GM21576 (cell line): ENCODE data around the gene SLC8A2.

Experiments used
- ATAC-seq: cut with Tn5 transposase; IDR thresholded peaks from one replicate; pipeline ENCODE4 v1.9.1; 2021; ENCODE audit warnings: mild to moderate bottlenecking, moderate library complexity; ENCODE audit not compliant: unreplicated experiment

The SLC8A2 gene

DNA sequence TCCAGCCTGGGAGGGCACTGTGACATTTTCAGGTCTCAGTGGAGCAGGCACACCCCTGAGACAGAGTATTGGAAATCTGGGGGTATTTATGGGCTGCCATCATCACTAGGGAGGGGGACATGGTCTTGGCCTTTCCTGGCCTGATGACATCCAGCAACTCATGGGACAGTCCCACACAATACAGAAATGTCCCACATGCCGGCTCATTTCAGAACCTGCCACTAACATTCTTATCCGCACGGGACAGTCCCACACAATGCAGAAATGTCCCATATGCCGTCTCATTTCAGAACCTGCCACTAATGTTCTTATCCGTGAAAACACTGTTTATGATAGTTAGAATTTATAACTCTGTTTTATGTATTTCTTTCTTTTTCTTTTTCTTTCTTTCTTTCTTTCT is 9.8 kb downstream of the SLC8A2 start:
- ATAC-seq, result no peak

DNA sequence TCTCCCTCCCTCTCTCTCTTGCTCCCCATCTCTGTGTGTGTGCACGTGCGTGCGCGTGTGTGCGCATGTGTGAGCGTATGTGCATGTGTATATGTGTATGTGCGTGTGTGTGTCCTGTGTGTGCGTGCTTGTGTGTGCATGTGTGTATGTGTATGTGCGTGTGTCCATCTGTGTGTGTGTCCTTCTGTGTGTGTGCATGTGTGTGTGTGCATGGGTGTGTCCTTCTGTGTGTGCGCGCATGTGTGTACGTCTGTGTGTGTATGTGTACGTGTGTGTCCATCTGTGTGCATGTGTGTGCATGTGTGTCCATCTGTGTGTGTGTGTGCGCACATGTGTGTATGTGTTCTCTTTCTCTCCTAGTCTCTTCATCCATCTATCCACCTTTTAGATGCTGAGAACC is 12.2 kb downstream of the SLC8A2 start:
- no peak for ATAC-seq

DNA sequence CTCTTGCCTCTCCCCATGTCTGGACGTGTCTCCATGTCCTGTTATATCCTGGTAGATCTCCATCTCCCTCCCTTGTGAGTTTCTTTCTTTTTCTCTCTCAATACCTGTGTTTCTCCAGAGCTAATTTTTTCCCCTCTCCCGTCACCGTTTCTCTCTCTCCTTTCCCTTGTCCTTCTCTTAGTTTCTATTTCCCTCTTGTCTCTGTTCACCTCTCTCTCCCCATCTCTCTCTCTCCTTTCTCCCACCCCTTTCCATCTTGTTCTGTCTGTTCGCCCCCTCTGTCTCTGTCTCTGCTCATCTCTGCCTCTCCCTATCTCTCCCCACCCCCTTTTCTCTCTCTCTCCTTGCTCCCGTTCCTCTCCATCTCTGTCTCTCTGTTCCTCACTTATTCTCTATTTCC is 13.0 kb downstream of the SLC8A2 start:
- ATAC-seq, result no peak

DNA sequence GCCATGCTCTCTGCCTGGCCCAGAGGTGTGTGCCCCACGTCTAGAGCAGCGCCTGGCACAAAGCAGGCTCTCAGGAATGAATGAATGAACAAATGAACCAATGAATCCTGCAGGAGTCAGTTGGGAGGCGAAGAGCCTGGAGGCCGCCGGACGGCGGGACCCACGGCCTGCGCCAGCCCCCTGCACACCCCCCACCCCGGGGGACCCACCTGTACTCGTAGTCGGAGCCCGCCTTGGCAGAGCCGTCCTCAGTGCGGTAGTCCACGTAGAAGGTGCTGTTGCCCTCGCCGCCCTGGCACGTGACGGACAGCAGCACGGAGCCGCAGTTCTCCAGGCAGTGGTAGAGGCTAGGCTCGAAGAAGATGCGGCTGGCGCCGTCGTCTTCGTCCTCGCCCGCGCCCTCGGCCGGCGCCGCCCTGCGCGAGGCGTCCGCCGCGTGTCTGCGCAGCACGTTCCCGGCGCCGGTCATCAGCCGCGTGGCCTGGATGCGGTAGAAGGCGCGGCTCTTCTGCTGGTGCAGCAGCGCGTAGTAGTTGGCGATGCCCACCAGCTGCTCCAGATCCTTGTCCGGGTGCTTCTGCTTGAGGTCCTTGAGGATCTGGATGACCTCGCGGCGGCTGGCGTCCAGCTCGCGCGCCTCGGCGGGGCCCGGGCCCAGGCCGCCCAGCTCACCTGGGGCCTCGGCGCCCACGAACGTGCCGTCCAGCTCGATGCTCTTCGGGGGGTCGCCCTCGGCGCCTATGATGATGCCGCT is 14.8 kb downstream of the SLC8A2 start:
- ATAC-seq, result no peak

DNA sequence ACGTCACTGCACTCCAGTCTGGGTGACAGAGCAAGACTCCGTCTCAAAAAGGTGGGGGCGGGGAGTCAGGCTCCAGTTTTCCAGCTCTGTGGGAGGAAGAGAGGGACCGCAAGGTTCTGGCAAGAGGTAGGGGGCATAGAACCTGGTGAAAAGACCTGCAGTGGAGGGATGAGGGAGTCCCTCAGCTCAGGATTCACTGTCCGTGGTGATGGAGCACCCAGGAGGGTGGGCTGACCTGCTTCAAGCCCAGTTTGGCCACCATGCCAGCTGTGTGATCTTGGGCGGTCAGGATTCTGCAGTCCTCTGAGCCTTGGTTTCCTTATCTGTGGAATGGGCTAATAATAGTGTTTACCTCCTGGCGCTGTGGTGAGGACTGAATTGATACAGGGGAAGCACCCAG is 21.2 kb downstream of the SLC8A2 start:
- ATAC-seq, result no peak

DNA sequence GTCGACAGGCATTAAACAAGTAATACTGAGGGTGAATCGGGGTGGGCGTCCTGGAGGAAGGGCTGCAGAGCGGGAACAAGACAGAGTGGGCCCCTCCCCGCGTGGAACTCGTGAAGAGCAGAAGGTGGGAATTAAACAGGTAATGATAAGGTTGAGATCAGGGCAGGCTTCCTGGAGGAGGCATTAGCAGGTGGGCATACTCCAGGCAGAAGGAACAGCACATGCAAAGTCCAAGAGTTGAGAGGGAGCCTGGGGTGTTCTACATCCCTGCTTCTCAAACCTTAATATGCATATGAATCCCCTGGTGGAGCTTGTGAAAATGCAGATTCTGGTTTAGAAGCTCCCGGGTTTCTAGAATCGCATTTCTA is 23.3 kb downstream of the SLC8A2 start:
- ATAC-seq, result no peak

DNA sequence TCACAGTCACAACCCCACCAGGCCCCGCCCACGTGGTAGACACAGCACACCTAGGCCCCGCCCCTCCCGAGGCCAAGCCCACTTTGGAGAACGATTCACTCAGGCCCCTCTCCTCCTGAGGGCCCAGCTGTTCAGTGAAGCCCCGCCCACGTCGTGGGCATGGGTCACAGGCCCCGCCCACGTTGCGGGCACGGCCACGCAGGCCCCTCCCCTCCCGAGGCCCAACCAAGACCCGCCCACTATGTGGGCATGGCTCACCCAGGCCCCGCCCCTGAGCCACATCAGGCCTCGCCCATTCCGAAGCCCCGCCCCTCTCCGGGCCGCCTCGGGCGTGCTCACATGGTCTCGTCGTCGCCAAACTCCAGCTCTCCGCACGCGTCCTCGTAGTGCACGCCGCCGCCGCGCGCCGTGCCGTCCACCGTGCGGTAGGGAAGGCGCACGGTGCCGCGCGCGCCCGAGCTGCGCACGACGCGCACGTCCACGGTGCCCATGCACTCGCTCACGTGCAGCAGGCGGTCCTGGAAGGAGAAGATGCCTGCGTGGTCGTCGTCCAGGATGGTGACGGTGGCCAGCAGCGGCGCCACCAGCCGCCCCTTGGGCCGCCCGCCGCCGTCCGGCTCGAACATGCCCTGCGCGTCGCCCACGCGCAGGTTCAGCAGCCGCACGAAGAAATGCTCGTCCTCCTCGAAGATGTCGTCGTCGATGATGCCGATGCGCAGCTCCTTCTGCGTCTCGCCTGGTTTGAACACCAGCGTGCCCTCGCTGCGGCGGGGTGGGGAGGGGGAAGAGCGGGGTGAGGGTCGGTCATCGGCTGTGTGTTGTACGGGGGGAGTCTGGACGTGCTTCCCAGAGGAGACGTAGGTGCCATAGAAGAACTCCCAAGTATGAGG is 24.0 kb downstream of the SLC8A2 start:
- ATAC-seq, result no peak

DNA sequence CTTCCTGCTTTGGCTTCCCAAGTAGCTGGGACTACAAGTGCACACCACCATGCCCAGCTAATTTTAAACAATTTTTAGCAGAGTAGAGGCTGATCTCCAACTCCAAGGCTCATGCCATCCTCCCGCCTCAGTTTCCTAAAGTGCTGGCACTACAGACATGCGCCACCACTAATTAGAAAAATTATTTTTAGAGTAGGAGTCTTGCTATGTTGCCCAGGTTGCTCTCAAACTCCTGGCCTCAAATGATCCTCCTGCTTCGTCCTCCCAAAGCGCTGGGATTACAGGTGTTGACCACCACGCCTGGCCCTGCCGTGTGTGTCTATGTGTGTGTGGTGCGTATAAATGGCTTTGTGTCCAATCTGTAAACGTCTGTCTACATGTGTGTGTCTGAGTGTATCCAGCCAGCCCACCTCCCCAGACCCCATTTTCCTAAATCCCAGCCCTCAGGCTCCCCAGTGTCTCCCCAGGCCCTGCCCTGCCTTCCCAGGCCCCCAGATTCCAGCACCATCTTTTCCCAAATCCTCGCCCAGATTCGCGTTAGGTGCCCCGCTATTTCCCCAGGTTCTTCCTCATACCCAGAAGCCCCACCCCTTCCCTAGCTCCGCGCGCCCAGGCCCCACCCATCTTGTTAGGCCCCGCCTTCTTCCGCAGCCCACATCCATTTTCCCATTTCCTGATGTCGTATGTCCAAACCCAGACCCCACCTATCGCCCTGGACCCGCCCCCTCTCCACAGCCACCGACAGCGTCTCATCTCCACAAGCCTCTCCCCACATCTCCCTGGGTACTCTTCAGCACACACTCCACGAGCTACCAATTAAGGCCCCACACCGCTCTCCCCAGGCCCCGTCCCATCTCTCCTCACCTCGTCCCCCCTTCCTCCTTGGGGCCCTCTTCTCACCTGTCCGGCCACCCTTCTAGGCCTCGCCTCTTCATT is 24.9 kb downstream of the SLC8A2 start:
- no peak for ATAC-seq

DNA sequence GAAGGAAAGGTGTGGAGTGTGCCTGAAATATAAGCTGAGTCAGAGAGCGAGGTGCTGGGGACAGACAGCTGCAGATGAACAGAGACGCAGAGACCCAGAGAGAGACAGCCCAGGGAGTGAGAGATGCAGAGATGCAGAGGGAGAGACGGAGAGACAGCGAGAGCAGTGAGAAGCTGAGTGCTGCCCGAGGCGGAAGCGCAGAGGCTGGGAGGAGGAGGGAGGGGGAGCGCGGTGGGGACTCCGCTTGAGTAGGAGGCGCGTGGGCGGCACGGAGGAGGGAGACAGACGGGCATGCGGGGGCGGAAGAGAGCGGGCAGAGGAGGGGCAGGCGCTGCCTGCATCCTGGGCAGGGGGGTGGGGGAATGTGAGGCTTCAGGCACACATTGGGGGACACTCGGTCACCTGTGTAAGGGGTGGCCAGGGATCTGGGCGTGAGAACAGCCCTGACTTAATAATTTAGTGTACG is 25.7 kb downstream of the SLC8A2 start:
- ATAC-seq, result no peak

DNA sequence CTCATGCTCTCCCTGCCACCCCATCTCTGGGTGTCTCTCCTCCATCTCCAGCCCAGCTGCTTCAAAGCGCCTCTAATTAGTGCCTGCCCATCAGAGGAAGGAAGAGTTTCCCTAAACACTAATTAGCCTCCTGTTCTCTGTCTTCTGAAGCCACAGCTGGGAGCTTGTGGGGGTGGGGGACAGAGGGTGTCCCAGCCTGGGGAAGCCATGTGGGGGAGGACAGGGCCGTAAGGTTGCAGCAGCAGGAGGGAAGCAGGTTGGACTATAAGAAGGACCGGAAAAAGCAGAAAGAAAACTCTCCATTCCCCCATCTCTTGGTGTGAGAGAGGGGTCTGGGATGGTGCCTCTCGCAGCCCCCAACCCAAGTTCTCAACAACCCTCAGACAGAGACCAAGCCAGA is 26.2 kb downstream of the SLC8A2 start:
- no peak for ATAC-seq

DNA sequence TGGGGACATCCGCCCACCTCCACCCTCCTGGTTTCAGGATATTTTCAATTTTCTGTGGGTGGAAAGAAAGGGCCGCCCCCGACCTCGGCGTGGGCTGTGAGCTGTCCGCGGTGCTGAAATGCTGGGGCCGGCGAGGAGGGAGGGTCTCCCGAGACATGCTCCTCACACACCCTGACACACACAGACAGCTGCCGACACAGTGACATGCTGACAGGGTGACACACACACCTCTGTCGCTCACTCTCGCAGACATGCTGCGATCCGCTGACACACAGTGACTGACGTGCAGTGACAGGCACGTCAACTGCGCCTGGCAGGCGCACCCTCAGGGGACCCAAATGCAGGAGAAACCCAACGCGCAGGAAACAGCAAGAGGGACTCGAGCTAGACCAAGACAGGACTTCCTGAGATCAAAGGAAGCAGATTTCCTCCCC is 27.3 kb downstream of the SLC8A2 start:
- no peak for ATAC-seq

DNA sequence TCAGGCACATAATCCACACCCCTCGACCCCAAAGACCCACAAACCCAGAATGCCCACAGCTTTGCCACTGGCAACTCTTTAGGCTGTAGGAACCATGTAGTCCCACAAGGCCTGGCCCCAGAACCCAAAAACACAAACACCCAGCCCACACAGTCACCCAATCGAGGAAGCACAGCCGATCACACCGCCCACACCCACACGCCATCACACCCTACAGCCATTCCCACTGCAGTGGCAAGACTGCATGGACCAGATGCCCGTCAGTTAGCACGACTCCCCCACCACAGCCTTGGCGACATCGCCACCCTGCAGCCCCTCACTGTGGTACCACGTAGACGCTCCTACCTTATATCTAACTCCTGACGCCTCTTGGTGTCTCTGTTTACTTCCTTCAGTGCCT is 28.4 kb downstream of the SLC8A2 start:
- ATAC-seq, result no peak

DNA sequence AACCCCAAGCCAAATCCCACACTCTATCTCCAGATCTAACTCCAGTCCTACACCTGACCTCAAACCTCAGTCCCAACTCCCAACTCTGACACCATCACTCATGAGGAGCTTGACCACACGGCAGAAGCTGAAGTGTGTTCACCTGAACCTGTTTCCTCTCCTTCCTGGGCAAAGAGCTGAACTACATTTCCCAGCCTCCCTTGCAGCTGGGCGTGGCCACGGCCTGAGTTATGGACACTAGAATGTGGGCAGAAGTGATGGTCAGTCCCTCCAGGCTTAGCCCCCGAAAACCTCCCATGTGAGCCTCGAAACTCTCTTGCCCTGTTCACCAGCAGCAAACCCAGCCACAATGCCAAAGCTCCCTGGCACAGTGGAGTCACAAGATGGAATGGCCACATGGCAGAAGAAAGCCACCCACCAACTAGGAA is 32.9 kb downstream of the SLC8A2 start:
- no peak for ATAC-seq

DNA sequence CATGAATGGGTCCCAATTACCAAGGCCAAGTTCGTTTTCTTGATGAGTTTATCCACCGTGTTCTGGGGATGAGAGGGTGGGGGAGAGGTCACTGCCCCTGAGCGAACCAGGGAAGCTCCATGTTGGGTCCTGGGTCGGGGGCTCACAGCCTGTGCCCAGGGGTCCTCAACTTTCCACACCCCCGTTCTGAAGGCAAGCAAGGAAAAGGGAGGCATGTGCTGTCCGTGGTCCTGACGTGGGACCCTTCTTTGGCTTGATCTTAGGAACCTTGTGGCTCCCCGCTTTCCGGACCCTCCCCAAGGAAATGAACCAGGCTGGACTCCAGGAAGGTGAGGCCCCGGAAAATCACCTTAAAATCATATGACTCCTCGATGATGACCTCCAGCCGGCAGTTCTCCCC is 34.2 kb downstream of the SLC8A2 start:
- ATAC-seq, result no peak

DNA sequence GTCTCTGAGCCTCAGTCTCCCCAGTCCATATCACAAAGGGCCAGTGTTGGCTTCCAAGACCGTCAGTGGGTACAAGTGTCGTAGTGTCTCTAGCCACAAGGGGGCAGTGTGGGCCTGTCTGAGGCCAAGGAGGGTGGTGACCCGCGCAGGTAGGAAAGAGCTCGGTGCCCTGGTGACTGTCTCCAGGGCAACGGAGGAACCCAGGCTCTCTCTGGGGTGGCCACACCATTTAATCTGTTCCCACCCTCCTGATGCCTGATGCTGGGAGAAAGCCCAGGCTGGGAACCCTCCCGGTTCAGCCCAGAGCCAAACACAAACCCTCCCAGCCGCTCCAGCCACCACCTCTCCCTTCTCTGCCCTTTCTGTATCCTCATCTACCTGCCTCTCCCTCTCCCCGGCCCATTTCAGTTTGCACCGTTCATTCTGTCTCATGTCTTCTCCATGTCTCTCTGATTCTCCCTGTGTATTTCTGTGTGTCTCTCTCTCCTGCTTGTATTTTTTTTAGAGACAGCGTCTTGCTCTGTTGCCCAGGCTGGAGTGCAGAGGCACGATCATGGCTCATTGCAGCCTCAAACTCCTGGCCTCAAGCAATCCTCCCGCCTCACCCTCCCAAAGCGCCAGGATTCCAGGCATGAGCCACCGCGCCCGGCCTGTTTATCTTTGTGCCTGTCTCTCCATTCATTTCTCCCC is 34.8 kb downstream of the SLC8A2 start:
- no peak for ATAC-seq

DNA sequence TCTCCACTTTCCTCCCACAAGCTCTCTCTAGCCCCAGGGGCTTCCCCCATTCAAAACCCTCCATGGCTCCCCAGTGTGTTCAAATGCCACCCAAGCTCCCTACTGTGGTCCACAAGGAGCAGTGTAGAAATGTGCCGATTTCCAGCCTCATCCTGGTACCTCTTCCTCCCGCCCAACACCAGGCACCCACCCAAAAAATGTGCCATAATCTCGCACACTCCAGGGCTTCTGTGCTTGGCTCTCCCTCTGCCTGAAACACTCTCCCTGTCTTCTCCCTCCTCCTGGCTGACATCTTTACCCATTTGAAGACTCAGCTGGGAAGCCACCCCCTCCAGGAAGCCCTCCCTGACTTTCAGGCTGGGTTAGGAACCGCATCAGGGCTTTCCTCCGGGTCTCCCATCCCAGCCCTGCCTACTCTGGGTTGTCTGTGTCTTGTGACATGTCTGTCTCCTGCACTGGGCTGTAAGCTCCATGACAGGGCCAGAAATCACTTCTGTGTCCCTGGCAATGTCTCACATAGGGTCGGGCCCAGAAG is 35.7 kb downstream of the SLC8A2 start:
- ATAC-seq, result no peak

DNA sequence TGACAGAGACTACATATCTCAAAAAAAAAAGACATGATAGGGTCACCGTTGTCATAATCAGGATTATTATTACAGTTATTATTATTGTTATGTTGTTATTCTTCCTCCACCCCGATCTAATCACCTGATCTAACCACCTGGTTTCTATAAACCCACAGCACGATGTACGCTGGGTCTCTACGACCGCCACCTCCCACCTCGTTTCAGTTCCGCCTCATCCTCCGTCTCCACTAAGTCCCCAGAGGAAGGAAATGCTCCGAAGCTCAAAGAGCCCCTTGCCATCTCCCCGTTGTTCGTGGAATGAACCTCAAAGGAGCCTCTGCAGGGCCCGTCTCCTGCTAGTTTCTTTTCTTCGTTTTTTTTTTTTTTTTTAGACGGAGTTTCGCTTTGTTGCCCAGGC is 36.5 kb downstream of the SLC8A2 start:
- no peak for ATAC-seq

DNA sequence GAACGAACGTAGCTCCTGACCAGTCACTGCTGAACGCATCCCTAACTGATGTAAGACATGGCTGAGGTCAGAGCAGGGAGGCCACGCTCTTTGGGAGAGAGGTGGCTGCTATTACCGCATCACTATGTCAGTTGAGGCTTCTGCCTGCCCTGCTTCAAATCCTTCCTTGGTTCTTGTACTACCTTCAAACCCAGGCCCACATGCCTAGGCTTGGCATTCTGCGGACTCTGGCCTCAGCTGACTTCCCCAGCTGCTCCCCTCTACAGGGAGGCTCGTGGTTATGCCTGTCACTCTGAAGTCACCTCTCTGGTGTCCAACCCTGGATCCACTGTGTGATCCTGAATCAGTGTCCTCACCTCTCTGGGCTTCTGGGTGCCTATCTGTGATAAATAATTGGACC is 37.6 kb downstream of the SLC8A2 start:
- no peak for ATAC-seq

DNA sequence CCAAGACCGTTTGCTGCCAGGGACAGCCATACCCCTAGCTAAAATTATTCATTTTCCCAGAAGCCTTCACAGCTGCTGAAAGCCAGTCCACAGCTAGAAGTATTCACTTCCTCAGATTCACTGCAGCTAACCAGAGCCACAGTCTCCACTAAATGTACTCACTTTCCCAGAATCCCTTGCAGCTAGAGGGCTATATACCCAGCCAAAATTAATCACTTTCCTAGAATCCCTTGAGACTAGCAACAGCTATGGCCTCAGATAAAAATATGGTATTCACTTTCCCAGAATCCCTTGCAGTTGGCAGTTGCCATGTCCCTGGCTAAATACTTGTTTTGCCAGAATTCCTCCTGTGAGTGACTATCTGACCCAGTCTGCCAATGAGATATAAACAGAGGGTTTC is 38.6 kb downstream of the SLC8A2 start:
- ATAC-seq, result no peak

DNA sequence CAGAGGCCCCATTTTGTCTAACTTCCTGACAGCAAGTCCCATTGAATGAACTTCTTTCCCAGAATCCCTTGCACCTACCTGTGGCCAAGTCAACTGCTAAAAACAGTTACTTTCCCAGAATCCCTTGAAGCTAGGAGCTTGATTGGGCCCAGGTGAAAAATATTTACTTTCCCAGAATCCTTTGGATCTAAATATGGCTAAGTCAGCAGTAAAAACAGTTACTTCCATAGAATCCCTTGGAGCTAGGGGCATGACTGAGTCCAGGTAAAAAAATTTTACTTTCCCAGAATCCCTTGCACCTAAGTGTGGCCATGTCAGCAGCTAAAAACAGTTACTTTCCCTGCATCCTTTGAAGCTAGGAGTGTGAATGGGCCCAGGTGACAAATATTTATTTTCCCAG is 39.2 kb downstream of the SLC8A2 start:
- no peak for ATAC-seq
